Skin epidermis (tissue), 12 donors: ENCODE measurements around the gene SLC26A4.

Experiments used
- H3K27ac ChIP-seq, 21 experiments: fragments of 200-600 bp; sonication (generic) in 11 of 21; one replicate each; pipeline ENCODE4 v1.5.0; 2020; ENCODE audit warnings: mild to moderate bottlenecking in 3 of 21, inconsistent platforms in 2 of 21, moderate library complexity in 2 of 21
- H3K4me3 ChIP-seq, 7 experiments: fragments of 200-600 bp; sonication (generic) in 2 of 7; one replicate each; pipeline ENCODE4 v1.5.0; 2020; ENCODE audit warnings: inconsistent platforms in 2 of 7, mild to moderate bottlenecking in 2 of 7, moderate library complexity in 1 of 7

SLC26A4 gene

GRCh38 chr7:107742678-107743566 is 82.3 kb downstream of the SLC26A4 start:
- Histone ChIP-seq H3K27ac (peak overlapping the region; percentile 0 to 99 (median 97)), H3K4me3 (peak overlapping the region; percentile 65 to 98 (median 84))

- Histone ChIP-seq H3K27ac (peak within 1 kb of the TSS; percentile 61 to 99 (median 97)), H3K4me3 (peak within 1 kb of the TSS; percentile 65 to 98 (median 84))
Measured at GRCh38 chr7:107743567-107744344, 83.1 kb downstream of the SLC26A4 start, which contains the start of gene CBLL1. TSS of gene CBLL1 (plus strand) at chr7:107744142. CDS start at chr7:107744164, 22 bp downstream.

GRCh38 chr7:107744345-107744750 is 83.7 kb downstream of the SLC26A4 start:
- Histone ChIP-seq H3K4me3 (peak overlapping the region; percentile 65 to 98 (median 84)), H3K27ac (peak overlapping the region; percentile 61 to 99 (median 97))

DNA sequence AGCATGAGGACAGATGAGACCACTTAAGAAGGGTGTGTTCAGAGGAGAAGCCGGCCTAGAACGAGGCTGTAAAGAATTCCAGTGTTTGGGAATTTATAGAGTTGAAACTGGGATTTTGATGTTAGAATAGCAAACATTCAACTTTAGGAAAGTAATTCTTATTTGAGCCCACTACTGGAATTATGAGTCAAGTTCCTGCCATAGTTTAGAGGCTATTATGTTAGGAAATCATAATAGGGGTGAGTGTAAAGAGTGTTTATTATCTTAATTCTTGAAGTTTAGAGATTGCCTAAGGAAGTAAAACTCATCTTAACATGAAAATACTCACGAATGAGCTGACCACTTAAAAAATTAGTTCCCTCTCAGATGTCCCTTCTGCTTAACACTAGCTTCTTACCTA is 85.4 kb downstream of the SLC26A4 start:
- H3K4me3 ChIP-seq = no peak overlapping the region
- peak overlapping the region in 1 of 21 experiments; percentile 97 for H3K27ac ChIP-seq

- no peak overlapping the region for H3K27ac ChIP-seq
- no peak overlapping the region for H3K4me3 ChIP-seq
Measured at GRCh38 chr7:107751113-107751512, 90.5 kb downstream of the SLC26A4 start.

DNA sequence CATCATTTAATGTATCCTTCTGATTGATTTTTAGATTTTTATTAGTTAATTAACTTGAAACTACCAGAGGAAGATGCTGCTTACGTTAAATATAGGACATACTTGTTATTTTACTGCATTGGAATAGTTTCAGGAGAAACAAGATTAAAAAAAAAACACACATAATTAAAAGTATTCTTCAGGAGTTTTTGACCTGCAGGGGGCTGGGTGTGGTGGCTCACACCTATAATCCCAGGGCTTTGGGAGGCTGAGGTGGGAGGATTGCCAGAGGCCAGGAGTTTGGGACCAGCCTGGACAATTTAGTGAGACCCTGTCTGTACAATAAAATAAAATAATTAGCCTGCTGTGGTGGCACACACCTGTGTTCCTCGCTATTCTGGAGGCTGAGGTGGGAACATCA is 94.0 kb downstream of the SLC26A4 start:
- Histone ChIP-seq H3K27ac (no peak overlapping the region), H3K4me3 (no peak overlapping the region)

- Histone ChIP-seq H3K27ac (no peak overlapping the region), H3K4me3 (no peak overlapping the region)
Measured at GRCh38 chr7:107758667-107759066, 98.0 kb downstream of the SLC26A4 start.

- H3K4me3 ChIP-seq = no peak overlapping the region
- H3K27ac ChIP-seq = no peak overlapping the region
Measured at GRCh38 chr7:107767391-107767790, 106.8 kb downstream of the SLC26A4 start.
